HG02840 (cell line): ENCODE results near the gene PRDM4.

Experiments used
- ATAC-seq: cut with Tn5 transposase; IDR thresholded peaks from one replicate; pipeline ENCODE4 v1.9.1; 2021; ENCODE audit warnings: mild to moderate bottlenecking, moderate library complexity, moderate number of reproducible peaks; ENCODE audit not compliant: unreplicated experiment, low FRiP score

PRDM4 gene, protein sequence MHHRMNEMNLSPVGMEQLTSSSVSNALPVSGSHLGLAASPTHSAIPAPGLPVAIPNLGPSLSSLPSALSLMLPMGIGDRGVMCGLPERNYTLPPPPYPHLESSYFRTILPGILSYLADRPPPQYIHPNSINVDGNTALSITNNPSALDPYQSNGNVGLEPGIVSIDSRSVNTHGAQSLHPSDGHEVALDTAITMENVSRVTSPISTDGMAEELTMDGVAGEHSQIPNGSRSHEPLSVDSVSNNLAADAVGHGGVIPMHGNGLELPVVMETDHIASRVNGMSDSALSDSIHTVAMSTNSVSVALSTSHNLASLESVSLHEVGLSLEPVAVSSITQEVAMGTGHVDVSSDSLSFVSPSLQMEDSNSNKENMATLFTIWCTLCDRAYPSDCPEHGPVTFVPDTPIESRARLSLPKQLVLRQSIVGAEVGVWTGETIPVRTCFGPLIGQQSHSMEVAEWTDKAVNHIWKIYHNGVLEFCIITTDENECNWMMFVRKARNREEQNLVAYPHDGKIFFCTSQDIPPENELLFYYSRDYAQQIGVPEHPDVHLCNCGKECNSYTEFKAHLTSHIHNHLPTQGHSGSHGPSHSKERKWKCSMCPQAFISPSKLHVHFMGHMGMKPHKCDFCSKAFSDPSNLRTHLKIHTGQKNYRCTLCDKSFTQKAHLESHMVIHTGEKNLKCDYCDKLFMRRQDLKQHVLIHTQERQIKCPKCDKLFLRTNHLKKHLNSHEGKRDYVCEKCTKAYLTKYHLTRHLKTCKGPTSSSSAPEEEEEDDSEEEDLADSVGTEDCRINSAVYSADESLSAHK

DNA sequence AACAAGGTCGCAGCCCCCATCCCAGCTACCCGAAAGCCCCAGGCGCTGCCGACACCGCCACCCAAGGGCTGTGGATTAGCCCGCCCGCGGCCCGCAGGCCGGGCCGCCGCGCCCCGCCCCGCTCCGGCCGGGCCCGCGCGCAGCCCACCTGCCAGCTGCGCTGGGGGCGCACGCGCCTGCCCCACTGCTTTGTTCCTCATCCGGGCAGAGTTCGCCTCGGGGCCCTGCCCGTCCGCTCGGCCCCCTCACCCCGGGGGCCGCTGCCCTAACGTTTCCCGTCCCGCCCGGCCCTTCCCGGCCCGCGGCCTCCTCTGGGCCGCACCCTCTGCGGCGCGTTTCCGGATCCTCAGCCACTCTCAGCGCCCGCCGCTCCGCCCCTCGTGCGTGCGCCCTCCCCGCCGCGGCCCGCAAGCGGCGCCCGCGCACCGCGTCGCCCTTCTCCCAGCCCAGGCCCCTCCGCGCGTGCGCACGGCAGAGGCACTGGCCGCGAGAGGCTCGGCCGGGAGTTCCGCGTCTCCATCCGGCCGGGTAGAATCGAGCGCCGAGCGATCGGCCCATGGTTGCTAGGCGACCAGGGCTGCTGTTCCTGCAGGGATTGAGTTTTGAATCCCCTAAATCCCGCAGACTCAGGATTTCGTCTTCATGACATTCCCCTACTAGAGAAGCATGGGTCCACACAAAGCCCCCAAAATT lies at the start of gene PRDM4:
Gene PRDM4, minus strand, starts transcription at position 329 of the 693 bp plus-strand sequence. CDS start 622 bp downstream, outside the sequence.
- peak; percentile 96 for ATAC-seq

DNA sequence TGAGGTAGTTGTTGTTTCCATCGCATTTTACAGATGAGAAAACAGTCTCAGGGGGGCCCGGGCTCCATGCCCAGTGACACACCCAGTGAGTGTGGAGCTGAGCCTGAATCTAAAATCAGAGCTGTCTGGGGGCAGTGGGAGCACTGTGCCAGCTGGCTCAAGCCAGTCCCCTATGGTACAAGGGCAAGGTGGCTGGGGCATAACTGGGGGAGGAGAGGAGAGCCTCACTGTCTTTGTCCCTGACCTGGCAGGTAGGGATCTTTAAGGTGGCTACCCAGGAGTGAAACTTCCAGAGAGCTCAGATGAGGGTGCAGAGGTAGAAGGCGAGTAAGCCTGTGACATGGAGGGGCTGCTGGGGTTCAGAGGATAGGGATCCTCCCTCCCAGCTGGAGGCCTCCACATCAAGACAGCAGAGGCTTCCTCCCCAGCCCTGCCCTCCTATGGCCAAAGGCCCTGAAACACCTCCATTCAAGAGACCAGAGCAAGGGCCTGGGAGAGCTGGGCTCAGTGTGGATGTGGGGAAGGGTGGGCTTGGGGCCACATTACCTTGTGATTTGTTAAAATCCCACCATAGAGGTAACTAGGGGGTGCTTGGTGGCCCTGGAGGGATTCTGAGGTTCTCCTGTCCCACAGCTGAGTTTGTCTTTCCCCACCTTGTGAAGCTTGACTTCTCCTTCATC lies 46.7 kb upstream of the PRDM4 start:
- ATAC-seq = no peak

DNA sequence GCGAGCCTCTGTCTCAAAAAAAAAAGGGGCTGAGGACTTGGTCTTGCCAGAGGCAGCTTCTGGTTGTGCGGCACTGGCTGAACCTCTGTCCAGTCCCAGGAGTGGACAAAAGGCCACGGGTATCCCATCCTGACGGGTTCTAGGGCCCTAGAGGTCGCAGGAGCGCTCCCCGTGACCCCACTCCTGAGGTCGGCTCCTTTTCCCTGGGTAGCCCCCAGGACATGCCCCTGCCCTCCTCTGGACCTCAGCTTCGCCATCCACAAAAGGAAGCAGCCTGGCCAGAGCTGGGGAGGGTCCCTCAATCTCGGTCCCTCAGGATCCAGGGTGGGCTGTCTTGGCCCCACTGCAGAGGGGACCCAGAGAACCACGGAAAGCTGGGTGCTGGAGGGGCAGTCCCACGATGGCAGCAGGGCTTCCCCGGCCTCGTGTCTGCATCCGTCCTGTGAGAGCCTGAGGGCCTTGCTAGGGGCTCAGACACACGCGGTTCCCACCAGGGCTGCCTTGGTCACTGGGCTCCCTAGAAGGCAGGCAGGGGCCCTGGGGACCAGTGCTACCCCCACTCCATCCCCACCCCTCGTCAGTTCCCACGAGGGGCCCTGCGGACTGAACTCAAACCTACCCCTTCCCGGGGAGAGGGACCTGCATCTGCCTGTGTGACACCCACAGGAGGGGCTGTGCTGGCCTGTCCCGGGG lies 44.7 kb upstream of the PRDM4 start:
- ATAC-seq = no peak

DNA sequence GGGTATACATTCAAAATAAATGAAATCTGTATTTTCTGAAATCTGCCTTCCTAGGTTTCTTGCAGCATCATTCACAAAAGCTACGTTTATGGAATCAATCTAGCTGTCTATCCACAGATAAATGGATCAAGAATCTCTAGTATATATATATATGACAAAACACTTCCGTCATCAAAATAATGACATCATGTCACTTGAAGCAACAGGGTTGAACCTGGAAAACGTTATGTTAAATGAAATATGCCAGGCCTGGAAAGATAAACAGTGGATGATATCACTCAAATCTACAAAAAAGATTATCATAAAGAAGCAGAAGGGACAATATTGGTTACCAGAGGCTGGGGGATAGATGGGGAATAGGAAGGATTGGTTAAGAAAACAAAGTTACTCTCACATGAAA lies 42.2 kb upstream of the PRDM4 start:
- no peak for ATAC-seq

DNA sequence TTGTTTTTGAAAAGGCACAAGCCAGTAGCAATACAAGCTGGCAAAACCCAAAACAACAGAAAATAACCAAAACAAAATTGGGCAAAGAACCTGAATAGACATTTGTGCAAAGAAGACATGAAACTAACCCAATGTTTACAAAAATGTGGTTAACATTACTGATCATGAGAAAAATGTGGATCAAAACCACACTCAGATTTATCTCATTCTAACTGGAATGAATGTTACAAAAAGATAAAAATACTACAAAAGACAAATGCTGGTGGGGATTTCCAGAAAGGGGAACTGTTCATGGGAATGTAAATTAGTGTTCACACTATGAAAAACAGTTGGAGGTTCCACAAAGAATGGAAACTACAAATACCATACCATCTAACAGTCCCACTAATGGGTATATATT lies 40.2 kb upstream of the PRDM4 start:
- ATAC-seq = no peak

DNA sequence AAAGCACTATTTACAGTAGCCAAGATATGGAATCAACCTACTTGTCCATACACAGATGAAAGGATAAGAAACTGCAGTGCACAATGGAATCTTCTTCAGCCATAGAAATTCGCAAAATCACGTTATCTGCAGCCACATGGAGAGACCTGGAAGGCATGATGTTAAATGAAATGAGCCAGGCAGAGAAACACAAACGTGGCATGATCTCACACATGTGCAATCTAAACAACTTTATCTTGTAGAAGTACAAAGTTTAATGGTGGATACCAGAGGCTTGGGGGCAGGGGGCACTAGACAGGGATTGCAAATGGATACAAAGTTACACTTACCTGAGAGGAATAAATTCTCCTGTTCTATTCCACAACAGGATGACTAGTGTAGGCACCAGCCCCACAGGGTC lies 37.6 kb upstream of the PRDM4 start:
- ATAC-seq = no peak

DNA sequence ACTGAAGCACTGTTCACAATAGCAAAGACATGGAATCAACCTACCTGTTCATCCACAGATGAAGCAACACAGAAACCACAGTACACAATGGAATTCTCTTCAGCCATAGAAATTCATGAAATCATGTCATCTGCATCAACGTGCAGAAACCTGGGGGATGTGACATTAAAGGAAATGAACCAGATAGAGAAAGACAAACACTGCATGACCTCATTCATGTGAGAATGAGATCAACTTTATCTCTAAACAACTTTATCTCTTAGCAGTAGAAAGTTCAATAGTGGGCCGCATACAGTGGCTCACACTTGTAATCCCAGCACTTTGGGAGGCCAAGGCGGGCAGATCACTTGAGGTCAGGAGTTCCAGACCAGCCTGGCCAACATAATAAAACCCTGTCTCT lies 33.5 kb upstream of the PRDM4 start:
- no peak for ATAC-seq

DNA sequence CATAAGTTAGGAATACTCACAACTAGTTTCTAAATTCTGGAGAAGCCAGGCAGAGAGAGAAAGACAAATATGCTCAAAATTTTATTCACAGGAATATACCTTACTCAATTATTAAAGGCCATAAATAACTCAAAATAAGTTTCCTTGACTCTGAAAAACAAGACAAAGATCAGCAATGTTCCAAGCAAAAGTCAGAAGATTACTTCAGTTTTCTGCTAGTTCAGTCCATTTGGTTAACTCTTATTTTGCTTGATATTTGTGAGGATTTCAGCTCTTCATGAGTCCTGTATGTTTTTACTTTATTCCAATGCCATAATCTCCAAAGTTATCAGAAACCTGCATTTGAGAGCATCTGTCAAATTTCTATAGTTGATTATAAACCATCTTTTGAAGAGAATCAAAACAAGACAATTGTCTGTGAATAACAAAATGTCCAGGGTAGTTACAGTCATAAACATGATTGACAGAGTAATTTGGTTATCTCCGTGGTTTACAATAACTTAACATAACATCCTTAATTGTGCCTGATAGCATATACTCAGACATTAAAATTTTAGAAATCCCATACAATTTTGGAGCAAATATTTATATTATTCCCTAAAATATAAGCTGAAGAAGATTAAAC lies 30.6 kb upstream of the PRDM4 start:
- ATAC-seq = no peak

DNA sequence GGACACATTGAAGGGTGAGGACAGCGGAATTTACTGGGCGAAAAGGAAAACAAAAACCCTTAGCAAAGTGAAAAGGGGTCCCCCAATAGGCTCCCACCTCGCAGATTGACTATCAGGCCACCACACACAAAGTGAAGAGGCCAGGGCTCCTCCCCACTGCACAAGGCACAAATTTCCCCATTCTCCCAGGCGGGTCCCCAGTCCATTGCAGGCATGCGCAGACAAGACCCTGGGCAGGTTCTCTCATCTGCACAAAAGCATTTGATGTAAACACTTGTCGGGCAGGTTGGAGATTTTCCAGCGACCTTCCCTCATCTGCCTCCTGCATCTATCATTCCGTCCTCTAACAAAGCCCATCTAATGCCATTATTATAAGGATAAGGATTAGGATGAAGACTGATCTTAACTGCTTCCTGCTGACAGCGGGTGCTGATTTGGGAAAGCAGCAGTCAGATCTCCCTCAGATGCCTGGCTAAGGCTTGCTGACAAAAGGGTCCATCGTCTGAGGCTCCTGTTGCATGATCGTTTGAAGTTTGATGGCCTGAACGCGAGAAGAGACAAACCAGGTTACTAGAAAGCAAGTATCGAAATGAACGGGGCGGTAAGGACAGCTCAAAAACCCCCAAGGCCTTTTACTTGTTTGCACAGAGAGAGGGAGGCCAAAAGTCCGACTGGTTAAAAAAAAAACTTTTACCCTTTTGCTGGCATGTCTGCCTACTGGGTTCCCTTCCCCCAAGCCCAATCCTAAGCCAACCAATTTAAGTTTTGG lies 27.9 kb upstream of the PRDM4 start:
- no peak for ATAC-seq

DNA sequence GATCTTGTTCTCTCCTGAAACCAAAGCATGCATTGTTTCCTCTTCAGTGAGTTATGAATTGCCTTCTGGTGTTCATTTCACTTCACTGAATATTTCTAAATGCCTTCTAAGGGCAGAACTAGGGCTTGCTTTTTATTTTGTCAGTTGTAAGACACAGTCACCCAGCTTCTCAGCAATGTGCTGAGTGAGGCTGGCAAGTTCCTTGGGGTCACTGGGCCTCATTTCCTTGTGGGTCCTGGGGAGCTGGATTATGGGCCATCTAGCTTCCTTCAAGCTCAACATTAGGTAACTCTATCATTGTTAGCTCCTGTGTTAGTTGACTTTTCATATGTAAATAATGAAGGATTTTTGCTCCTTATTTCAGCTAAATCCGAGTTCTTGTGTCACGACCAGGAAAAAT lies 27.3 kb upstream of the PRDM4 start:
- no peak for ATAC-seq

DNA sequence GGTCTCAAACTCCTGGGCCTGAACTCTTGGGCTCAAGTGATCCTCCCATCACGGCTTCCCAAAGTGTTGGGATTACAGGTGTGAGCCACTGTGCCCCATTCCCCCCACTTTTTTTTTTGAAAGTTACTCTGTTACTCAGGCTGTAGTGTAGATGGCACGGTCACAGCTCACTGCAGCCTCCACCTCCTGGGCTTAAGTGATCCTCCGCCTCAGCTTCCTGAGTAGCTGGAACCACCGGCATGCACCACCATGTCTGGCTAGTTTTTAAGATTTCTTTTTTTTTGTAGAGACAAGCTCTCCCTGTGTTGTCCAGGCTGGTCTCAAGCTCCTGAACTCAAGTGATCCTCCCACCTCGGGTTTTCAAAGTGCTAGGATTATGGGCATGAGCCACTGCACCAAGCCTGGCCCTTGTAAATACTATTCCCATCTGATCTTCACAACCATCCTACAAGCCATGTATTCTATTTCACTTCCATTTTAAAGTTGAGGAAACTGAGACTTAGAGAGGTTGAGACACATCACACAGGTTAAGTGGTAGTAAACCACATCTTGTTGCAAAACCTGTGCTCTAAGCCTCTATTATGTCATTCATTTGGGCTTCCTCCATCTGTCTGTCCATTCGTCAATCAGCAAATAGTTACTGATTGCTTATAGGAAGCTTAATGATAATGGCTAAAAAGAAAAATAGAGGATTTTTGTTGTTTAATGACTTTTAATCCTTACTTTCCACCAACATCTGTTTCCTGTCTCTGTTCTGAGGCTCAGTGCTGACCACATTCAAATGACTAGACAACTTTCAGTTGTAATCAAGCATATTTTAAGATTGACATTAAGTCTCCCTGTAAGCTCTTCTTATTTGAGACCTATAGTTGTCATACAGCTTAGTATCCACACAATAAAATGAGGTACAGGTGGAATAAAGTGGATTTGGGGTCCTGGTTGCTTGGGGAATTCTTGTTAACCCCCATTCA lies 22.8 kb upstream of the PRDM4 start:
- no peak for ATAC-seq

DNA sequence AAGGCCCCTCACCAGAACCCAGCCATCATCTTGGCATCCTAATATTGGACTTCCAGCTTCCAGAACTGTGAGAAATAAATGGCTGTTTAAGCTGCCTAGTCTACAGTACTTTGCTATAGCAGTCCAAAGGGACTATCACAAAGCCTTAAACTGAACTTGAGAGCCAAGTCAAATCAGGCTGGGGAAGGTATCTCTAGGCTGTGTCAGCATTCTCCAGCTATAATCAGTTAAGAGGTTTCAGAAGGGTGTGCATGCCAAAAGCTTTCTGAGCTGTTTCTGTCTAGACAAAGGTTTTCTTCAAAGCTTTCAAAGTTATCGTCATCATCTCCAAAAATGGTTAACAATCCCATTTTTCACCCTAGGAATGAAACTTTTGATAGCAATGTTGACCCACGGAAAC lies 21.1 kb upstream of the PRDM4 start:
- ATAC-seq = no peak

DNA sequence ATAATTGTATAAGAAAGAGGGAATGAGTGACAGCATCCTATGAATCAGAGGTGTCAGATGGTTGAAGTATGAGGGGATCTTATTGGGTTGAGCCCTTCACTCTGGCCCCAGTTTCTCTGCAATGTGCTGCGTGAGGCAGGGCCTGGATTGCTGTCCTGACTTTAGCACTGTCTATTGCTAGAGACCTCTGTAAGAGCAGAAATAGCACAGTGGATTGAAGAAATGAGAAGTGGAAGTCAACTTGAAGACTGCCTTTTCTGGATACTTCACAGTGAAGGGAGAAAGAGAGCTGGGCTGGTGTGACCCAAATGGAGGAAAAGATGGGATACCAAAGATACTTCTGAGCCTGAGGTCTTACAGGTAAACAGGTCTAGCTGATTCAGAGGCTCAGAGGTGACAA lies 19.4 kb upstream of the PRDM4 start:
- no peak for ATAC-seq

DNA sequence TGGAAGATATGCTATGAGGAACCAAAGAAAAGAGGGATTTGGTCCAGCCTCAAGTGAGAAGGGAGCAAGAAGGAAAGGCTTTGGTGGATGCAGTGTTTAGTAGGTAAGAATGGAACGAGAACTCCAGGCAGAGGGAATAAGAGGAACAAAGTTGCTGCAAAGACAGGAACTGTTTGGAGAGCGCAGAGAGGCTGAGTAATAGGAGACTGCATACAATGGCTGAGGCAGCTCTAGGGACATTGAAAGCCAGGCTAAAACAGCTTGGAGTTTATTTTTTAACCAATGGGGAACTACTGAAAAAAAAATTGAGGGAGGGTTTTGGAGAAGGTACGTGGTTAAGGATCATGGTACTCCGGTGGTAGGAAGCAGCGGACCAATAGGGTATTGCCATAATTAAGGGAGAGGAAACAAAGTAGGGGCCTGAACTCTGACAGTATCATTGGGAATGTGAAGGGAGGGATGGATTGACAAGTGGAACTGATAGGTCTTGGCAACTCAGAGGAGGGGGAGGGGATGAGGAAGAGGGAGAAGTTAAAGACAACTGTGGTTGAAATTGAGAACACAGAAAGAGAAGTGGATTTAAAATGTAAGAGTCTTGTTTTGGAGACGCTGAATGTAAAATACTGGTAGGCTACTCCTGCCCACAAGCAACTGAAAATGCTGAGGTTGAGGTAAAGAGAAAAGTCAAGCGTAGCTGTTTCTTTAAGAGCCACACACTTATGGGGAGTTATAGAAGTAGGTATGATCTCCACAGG lies 18.3 kb upstream of the PRDM4 start:
- ATAC-seq = peak; percentile 60

DNA sequence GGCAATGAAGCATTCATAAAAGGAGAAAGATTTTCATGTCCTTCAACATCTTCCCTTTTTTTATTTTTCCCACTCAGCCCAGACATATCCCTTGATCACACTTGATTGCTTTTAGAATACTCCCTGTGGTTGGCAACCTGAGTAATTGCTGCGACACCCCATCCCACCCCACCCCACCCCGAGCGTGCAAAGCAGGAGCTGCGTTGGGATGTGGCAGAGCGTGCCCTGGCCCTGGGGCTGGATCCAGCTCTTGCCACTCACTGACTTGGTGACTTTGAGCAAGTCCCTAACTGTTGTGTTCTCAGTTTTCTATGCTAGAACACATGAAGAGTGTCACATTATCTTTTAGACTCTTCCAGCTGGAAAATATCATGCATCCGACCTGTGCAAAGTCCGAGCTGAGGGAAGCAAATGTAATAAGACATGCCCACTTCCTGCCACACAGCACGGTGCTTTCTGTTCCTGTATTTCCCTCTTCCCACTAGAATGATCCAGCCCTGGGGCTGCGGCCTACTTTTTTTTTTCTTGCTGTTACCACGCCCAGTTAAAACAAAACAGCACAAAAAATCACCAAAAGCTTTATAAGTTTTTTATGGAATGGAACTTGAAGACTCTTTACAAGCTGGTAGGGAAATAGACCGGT lies 17.6 kb upstream of the PRDM4 start:
- ATAC-seq = no peak

DNA sequence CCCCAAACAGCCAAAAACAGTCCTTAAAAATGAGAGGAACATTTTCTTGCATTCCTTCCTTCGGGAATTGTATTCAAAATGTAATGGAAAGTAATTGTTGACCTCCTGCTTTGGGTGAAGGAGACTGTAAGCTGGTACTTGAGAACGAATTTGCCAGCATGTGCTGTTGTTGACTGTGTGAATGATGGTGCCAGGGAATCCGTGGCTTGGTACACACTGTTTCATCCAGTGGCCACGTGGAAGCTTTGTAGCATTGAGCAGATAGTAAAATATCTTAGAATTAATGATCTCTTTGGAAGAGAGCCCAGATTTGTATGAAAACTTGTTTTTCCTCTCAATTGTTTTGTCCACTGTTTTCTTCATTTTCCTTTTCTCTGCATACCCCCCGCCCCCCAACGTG lies 15.2 kb upstream of the PRDM4 start:
- ATAC-seq = no peak
